ENCODE measurements around the gene DNAJA4.

DNA sequence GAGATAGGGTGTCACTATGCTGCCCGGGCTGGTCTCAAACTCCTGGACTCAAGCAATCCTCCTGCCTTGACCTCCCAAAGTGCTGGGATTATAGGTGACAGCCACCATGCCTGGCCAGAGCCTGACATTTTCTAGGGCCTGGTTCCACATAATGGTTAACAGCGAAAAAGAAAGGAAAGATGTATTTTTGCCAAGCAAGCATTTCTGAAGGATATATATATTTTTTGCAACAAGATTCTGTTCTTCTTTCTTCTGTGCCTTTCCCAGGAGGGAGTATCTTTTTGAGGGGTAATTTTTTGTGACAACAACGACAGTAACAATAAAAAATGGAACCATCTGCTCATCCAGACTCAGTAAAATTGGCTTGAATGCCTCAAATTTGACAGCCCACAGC, 8.3 kb upstream of the DNAJA4 start:
- TF ChIP-seq POLR2A (IDR thresholded peaks at IDR 0.05) (no peak), CTCF (IDR thresholded peaks at IDR 0.05) (no peak), POLR2AphosphoS5 (IDR thresholded peaks at IDR 0.05) (no peak)

Measured in stomach (tissue), 4 donors.